ENCODE data around the gene SHISA5.
"Not testable (repeated sequence)": the region's sequence is repeated elsewhere in the genome, so short reads cannot be mapped to it uniquely, and the experiment has no call there.

The SHISA5 gene

GRCh38 chr3:48521635-48522034 is 17.7 kb upstream of the SHISA5 start:
- H3K4me3 ChIP-seq (ENCODE audit: low read depth, low read length): no peak overlapping the region

- no peak overlapping the region for H3K4me3 ChIP-seq (ENCODE audit: low read depth, low read length)
Observed at GRCh38 chr3:48519277-48519643, 15.3 kb upstream of the SHISA5 start.

- H3K4me3 ChIP-seq (ENCODE audit: low read depth, low read length): no peak overlapping the region
Observed at GRCh38 chr3:48518638-48519276, 14.8 kb upstream of the SHISA5 start.

- no peak overlapping the region for H3K4me3 ChIP-seq (ENCODE audit: low read depth, low read length)
Observed at GRCh38 chr3:48518069-48518468, 14.1 kb upstream of the SHISA5 start.

- H3K4me3 ChIP-seq (ENCODE audit: low read depth, low read length): no peak overlapping the region
Observed at GRCh38 chr3:48516571-48516970, 12.6 kb upstream of the SHISA5 start.

- no peak overlapping the region for H3K4me3 ChIP-seq (ENCODE audit: low read depth, low read length)
Observed at GRCh38 chr3:48514431-48515227, 10.7 kb upstream of the SHISA5 start.

GRCh38 chr3:48511551-48511950 is 7.6 kb upstream of the SHISA5 start:
- H3K4me3 ChIP-seq (ENCODE audit: low read depth, low read length): no peak overlapping the region

GRCh38 chr3:48507256-48508061 is 3.5 kb upstream of the SHISA5 start:
- H3K4me3 ChIP-seq (ENCODE audit: low read depth, low read length): no peak overlapping the region

GRCh38 chr3:48505968-48506504 is 2.1 kb upstream of the SHISA5 start:
- no peak overlapping the region for H3K4me3 ChIP-seq (ENCODE audit: low read depth, low read length)

GRCh38 chr3:48505146-48505545 is 1.2 kb upstream of the SHISA5 start:
- H3K4me3 ChIP-seq (ENCODE audit: low read depth, low read length): no peak overlapping the region

GRCh38 chr3:48503401-48504050 is 448 bp downstream of the SHISA5 start:
- H3K4me3 ChIP-seq (ENCODE audit: low read depth, low read length): peak overlapping the region; percentile 66

- no peak overlapping the region for H3K4me3 ChIP-seq (ENCODE audit: low read depth, low read length)
Observed at GRCh38 chr3:48502728-48503168, 1.2 kb downstream of the SHISA5 start.

- H3K4me3 ChIP-seq (ENCODE audit: low read depth, low read length): no peak overlapping the region
Observed at GRCh38 chr3:48502121-48502520, 1.9 kb downstream of the SHISA5 start.

- no peak overlapping the region for H3K4me3 ChIP-seq (ENCODE audit: low read depth, low read length)
Observed at GRCh38 chr3:48501196-48501595, 2.8 kb downstream of the SHISA5 start.

- H3K4me3 ChIP-seq (ENCODE audit: low read depth, low read length): no peak overlapping the region
Observed at GRCh38 chr3:48500656-48501055, 3.3 kb downstream of the SHISA5 start.

- H3K4me3 ChIP-seq (ENCODE audit: low read depth, low read length): no peak overlapping the region
Observed at GRCh38 chr3:48493203-48493501, 10.8 kb downstream of the SHISA5 start.

- H3K4me3 ChIP-seq (ENCODE audit: low read depth, low read length): no peak overlapping the region
Observed at GRCh38 chr3:48492461-48493202, 11.3 kb downstream of the SHISA5 start.

- H3K4me3 ChIP-seq (ENCODE audit: low read depth, low read length): no peak overlapping the region
Observed at GRCh38 chr3:48486952-48487351, 17.0 kb downstream of the SHISA5 start.

- H3K4me3 ChIP-seq (ENCODE audit: low read depth, low read length): not testable (repeated sequence)
Observed at GRCh38 chr3:48482822-48483221, 21.2 kb downstream of the SHISA5 start.

GRCh38 chr3:48480891-48481290 is 23.1 kb downstream of the SHISA5 start:
- not testable (repeated sequence) for H3K4me3 ChIP-seq (ENCODE audit: low read depth, low read length)
